B cell (primary cell): ENCODE data around the gene SNX32. TPM values are rescaled to one million over a fixed set of nuclear protein-coding genes. Genes with fewer than 3 reads are reported as not detected.

Experiments
- ATAC-seq: fragments of 200-7000 bp; cut with Tn5 transposase; one replicate; pipeline ENCODE4 v1.10.0; 2021; ENCODE audit warnings: low read depth, mild to moderate bottlenecking, moderate number of reproducible peaks, moderate library complexity
- CTCF ChIA-PET: fragments of 350-600 bp; sonication (Branson Sonifier 250); formaldehyde crosslinking; loops from one replicate; lab custom pipeline; 2021; ENCODE audit warnings: antibody characterized with exemption, inconsistent platforms; lab: Charles Lee
- POLR2A ChIA-PET: fragments of 350-600 bp; sonication (Branson Sonifier 250); formaldehyde crosslinking; loops from one replicate; lab custom pipeline; 2021; ENCODE audit warnings: antibody characterized with exemption; lab: Charles Lee
- DNase-seq: peaks from one replicate; pipeline ENCODE4 v3.0.0; 2013
- H2AFZ ChIP-seq: 2 replicates; pipeline ENCODE4 v1.6.1; 2012; ENCODE audit warnings: mild to moderate bottlenecking, low read depth, low read length; ENCODE audit not compliant: insufficient read depth, poor library complexity, severe bottlenecking
- H3K27ac ChIP-seq, 2 donors: 1 replicate in 1 of 2; 2 replicates in 1 of 2; pipeline ENCODE4 v1.5.1; 2012 to 2013; ENCODE audit warnings: low read length in 2 of 2, mild to moderate bottlenecking in 2 of 2, moderate library complexity in 1 of 2
- H3K27me3 ChIP-seq, 4 experiments: fragments of 200-600 bp in 1 of 4; sonication (generic) in 1 of 4; replicated peaks in 1 of 4; 1 replicate in 2 of 4; 2 replicates in 2 of 4; pipeline versions ENCODE4 v1.6.1 to v1.7.0; 2013 to 2016; ENCODE audit warnings: low read length in 3 of 4, mild to moderate bottlenecking in 2 of 4, mixed read lengths in 1 of 4, moderate library complexity in 1 of 4; ENCODE audit not compliant: insufficient read depth in 4 of 4, control insufficient read depth in 3 of 4; ENCODE audit errors: control extremely low read depth in 1 of 4
- H3K36me3 ChIP-seq, 2 experiments: replicated peaks in 1 of 2; 1 replicate in 1 of 2; 2 replicates in 1 of 2; pipeline versions ENCODE4 v1.6.1 to v1.7.1; 2013; ENCODE audit warnings: low read length in 1 of 2; ENCODE audit not compliant: insufficient read depth in 2 of 2, control insufficient read depth in 1 of 2; ENCODE audit errors: control extremely low read depth in 1 of 2, extremely low read depth in 1 of 2
- H3K4me1 ChIP-seq, 2 donors: fragments of 200-600 bp in 1 of 2; sonication (generic) in 1 of 2; 1 replicate in 1 of 2; 2 replicates in 1 of 2; pipeline versions ENCODE4 v1.5.1 to v1.6.1; 2013 to 2017; ENCODE audit warnings: low read length in 2 of 2; ENCODE audit not compliant: control insufficient read depth in 2 of 2, insufficient read depth in 2 of 2
- H3K4me2 ChIP-seq: replicated peaks from 2 replicates; pipeline ENCODE3; 2012; ENCODE audit warnings: mild to moderate bottlenecking, low read depth, low read length; ENCODE audit not compliant: poor library complexity, severe bottlenecking
- H3K4me3 ChIP-seq, 5 experiments: fragments of 200-600 bp in 1 of 5; sonication (generic) in 1 of 5; 1 replicate in 3 of 5; 2 replicates in 2 of 5; pipeline versions ENCODE4 v1.5.1 to v1.7.0; 2011 to 2016; ENCODE audit warnings: low read length in 4 of 5, mild to moderate bottlenecking in 4 of 5, low read depth in 2 of 5, control low read depth in 1 of 5, moderate library complexity in 1 of 5; ENCODE audit not compliant: insufficient read depth in 1 of 5; ENCODE audit errors: control extremely low read depth in 1 of 5, extremely low read depth in 1 of 5
- H3K79me2 ChIP-seq: fragments of 200-600 bp; sonication (generic); one replicate; pipeline ENCODE4 v1.6.0; 2016; ENCODE audit warnings: low read length; ENCODE audit not compliant: control insufficient read depth, insufficient read depth
- H3K9ac ChIP-seq: fragments of 200-600 bp; sonication (generic); 2 replicates; pipeline ENCODE4 v1.6.1; 2017; ENCODE audit warnings: mild to moderate bottlenecking, low read length, moderate library complexity
- H3K9me3 ChIP-seq, 3 donors: one replicate each; pipeline versions ENCODE4 v1.6.1 to v1.7.1; 2013; ENCODE audit warnings: low read length in 2 of 3; ENCODE audit not compliant: control insufficient read depth in 2 of 3, insufficient read depth in 1 of 3; ENCODE audit errors: control extremely low read depth in 1 of 3
- H4K20me1 ChIP-seq: 2 replicates; pipeline ENCODE4 v1.6.0; 2012; ENCODE audit warnings: mild to moderate bottlenecking, low read length; ENCODE audit not compliant: insufficient read depth, control insufficient read depth, poor library complexity, severe bottlenecking
- H3K27ac Mint-ChIP-seq: one replicate; pipeline ENCODE4 v1.8.0; 2021; ENCODE audit warnings: mixed read lengths
- H3K27me3 Mint-ChIP-seq: one replicate; pipeline ENCODE4 v1.8.0; 2021; ENCODE audit warnings: mixed read lengths
- H3K4me1 Mint-ChIP-seq: one replicate; pipeline ENCODE4 v1.8.0; 2021; ENCODE audit warnings: mixed read lengths
- H3K4me3 Mint-ChIP-seq: one replicate; pipeline ENCODE4 v1.8.0; 2021; ENCODE audit warnings: mixed read lengths
- H3K9me3 Mint-ChIP-seq: one replicate; pipeline ENCODE4 v1.8.0; 2022; ENCODE audit warnings: mixed read lengths; ENCODE audit not compliant: insufficient read depth
- EZH2 ChIP-seq: IDR thresholded peaks from 2 replicates; pipeline ENCODE4 v1.6.1; 2012; ENCODE audit warnings: borderline replicate concordance, low read depth, mild to moderate bottlenecking, moderate library complexity, low read length; ENCODE audit not compliant: insufficient read depth, poor library complexity, severe bottlenecking
- WGBS: methylation state at CpG from one replicate; pipeline ENCODE4 v1.1.5; 2013; ENCODE audit warnings: missing lambda C conversion rate; ENCODE audit not compliant: insufficient coverage; 5-methylcytosine and 5-hydroxymethylcytosine counted together
- intact Hi-C: fragments of 100-400 bp; cut with micrococcal nuclease; formaldehyde crosslinking; loops from one replicate; pipeline ENCODE4 v1.10.0; 2022
- polyA plus RNA-seq: library from polyadenylated mRNA; depleted of rRNA; stranded (reverse); fragments of >200 nt; gene quantifications from 2 replicates; pipeline ENCODE4 v1.2.3, GENCODE V29; 2012
- total RNA-seq, 2 donors: library from RNA; stranded (reverse); fragments of 120-200 nt in 1 of 2; gene quantifications; 1 replicate in 1 of 2; 2 replicates in 1 of 2; pipeline versions ENCODE4 v1.2.3 to v1.2.4, GENCODE V29; 2013 to 2022
- TF ChIP-seq, protein P1 (sequence below): fragments of 200-600 bp; IDR thresholded peaks from one replicate; pipeline ENCODE4 v1.8.0; 2022; ENCODE audit warnings: antibody characterized with exemption, mild to moderate bottlenecking

The SNX32 gene
- total and polyA plus RNA-seq, 2 donors (not counting 1 experiment from before 2014, with no cell fraction given), result 0.57 to 0.89 TPM

DNA sequence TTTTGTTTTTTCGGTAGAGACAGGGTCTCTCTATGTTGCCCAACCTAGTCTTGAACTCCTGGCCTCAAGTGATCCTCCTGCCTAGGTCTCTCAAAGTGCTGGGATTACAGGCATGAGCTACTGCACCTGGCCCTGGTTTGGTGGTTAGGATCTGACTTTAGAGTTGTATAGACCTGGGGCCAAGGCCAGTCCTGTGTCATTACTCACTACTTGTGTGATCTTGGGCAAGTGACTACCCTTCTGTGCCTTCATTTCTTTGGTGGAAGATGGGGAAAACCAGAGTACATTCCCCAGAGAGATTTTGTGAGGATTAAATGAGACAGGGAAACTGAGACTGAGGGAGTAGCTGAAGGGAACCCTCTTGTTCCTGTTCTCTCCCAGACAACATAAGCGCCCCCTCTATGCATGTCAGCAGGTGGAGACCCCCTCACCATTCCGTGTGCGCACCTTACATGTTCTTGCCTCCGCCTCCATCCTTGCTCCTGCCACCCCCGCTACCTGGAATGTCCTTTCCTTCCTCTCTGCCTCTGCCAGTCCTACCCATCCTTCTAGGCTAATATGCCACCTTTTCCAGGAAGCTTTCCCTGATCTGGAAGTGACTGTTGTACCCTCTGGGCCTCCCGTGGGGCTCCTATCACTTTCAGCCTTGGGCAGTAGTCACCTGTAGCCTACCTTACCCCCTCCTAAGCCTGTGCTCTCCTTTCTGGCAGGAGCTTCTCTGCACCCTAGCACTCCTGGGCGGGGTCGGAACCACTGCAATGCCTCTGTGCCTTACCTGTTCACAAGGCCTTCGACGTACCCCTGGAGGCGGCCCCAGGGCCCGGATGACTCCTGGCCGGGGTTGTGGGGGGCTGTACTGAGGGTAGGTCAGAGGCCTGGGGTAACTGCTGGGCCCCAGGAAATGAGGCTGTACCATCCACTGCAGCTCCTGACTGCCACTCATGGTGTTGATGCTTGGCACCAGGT, 62.6 kb downstream of the SNX32 start:
- Mint-ChIP-seq H3K4me1 (peaks cover 37% of the 10 kb centered on the region), H3K27me3 (peaks cover 8% of the 10 kb centered on the region), H3K9me3 (no peaks in the 10 kb centered on the region), H3K27ac (no peak overlapping the region), H3K4me3 (no peak overlapping the region)
- DNase-seq (no peak), ATAC-seq (no peak)
- intact Hi-C loops, result no loop called here
- no peaks in the 10 kb centered on the region for H3K36me3 ChIP-seq
- TF ChIP-seq, protein P1, sequence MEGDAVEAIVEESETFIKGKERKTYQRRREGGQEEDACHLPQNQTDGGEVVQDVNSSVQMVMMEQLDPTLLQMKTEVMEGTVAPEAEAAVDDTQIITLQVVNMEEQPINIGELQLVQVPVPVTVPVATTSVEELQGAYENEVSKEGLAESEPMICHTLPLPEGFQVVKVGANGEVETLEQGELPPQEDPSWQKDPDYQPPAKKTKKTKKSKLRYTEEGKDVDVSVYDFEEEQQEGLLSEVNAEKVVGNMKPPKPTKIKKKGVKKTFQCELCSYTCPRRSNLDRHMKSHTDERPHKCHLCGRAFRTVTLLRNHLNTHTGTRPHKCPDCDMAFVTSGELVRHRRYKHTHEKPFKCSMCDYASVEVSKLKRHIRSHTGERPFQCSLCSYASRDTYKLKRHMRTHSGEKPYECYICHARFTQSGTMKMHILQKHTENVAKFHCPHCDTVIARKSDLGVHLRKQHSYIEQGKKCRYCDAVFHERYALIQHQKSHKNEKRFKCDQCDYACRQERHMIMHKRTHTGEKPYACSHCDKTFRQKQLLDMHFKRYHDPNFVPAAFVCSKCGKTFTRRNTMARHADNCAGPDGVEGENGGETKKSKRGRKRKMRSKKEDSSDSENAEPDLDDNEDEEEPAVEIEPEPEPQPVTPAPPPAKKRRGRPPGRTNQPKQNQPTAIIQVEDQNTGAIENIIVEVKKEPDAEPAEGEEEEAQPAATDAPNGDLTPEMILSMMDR, result no peak
- TF ChIP-seq EZH2, result no peak
- ChIA-PET POLR2A (interaction anchor here (0.5 kb wide), 1 partner anchor 739 kb away, joined by 4 read pairs; no protein-coding TSS in a partner anchor), CTCF (interaction anchor here (1.6 to 7.0 kb wide), 3 partner anchors 8 to 112 kb away, joined by 3 to 44 read pairs (median 9); partner anchors contain the start of gene FIBP)
- no peak overlapping the region for H2AFZ ChIP-seq
- peaks cover 0 to 21% (median 8%) of the 10 kb centered on the region in 4 experiments for H3K27me3 ChIP-seq
- H4K20me1 ChIP-seq, result peaks cover 14% of the 10 kb centered on the region
- H3K9ac ChIP-seq, result no peak overlapping the region
- H3K79me2 ChIP-seq, result peaks cover 17% of the 10 kb centered on the region
- 90% methylated on average over 13 of the region's 14 CpGs for WGBS
- H3K4me3 ChIP-seq, result no peak overlapping the region
- peaks cover 50 to 51% of the 10 kb centered on the region in 2 donors for H3K4me1 ChIP-seq
- H3K27ac ChIP-seq, result no peak overlapping the region
- peaks cover 0 to 10% (median 0%) of the 10 kb centered on the region in 3 donors for H3K9me3 ChIP-seq
- no peak overlapping the region for H3K4me2 ChIP-seq
